GM15510 (cell line): ENCODE measurements around the gene KCNJ6.

Experiments
- POLR2A ChIP-seq: IDR thresholded peaks from 3 replicates; pipeline ENCODE4 v1.6.1; 2011; ENCODE audit warnings: borderline replicate concordance; ENCODE audit not compliant: insufficient read length; ENCODE audit errors: extremely low read depth

Gene KCNJ6

GRCh38 chr21:37623689-37624088, 292.6 kb downstream of the KCNJ6 start:
- TF ChIP-seq POLR2A = no peak

GRCh38 chr21:37623183-37623582, 293.1 kb downstream of the KCNJ6 start:
- no peak for TF ChIP-seq POLR2A

- no peak for TF ChIP-seq POLR2A
These were observed 293.5 kb downstream of the KCNJ6 start for GRCh38 chr21:37622755-37623154.

- TF ChIP-seq POLR2A = no peak
These were observed 295.9 kb downstream of the KCNJ6 start for GRCh38 chr21:37620401-37620800.

- no peak for TF ChIP-seq POLR2A
These were observed 296.7 kb downstream of the KCNJ6 start for GRCh38 chr21:37619464-37619974.

- TF ChIP-seq POLR2A = no peak
These were observed 298.2 kb downstream of the KCNJ6 start for GRCh38 chr21:37618081-37618480.

GRCh38 chr21:37615962-37616361, 300.3 kb downstream of the KCNJ6 start:
- TF ChIP-seq POLR2A = no peak

GRCh38 chr21:37614351-37614875, 301.8 kb downstream of the KCNJ6 start:
- no peak for TF ChIP-seq POLR2A

- TF ChIP-seq POLR2A = no peak
These were observed 309.2 kb downstream of the KCNJ6 start for GRCh38 chr21:37607081-37607480.

GRCh38 chr21:37606549-37606948, 309.7 kb downstream of the KCNJ6 start:
- no peak for TF ChIP-seq POLR2A

GRCh38 chr21:37605006-37605405, 311.3 kb downstream of the KCNJ6 start:
- TF ChIP-seq POLR2A = no peak

GRCh38 chr21:37603129-37603528, 313.1 kb downstream of the KCNJ6 start:
- TF ChIP-seq POLR2A = no peak

GRCh38 chr21:37601915-37602314, 314.3 kb downstream of the KCNJ6 start:
- TF ChIP-seq POLR2A = no peak

GRCh38 chr21:37601027-37601426, 315.2 kb downstream of the KCNJ6 start:
- TF ChIP-seq POLR2A = no peak

- TF ChIP-seq POLR2A = no peak
These were observed 320.3 kb downstream of the KCNJ6 start for GRCh38 chr21:37595944-37596343.

- TF ChIP-seq POLR2A = no peak
These were observed 321.7 kb downstream of the KCNJ6 start for GRCh38 chr21:37594472-37594951.
